GM20431 (cell line): ENCODE measurements around the gene CDC14B.

Experiments
- in situ Hi-C: fragments of 300-500 bp; cut with MseI, MboI; formaldehyde crosslinking; loops from one replicate; pipeline ENCODE4 v1.15.0; 2020; ENCODE audit warnings: low sequenced_read_pairs; ENCODE audit not compliant: unreplicated experiment

Gene CDC14B

GRCh38 chr9:96491880-96492525 is 127.6 kb downstream of the CDC14B start:
- in situ Hi-C loops, result no loop called here

GRCh38 chr9:96491079-96491879 is 128.4 kb downstream of the CDC14B start:
- in situ Hi-C loops, result no loop called here

- in situ Hi-C loops, result no loop called here
These were observed 129.0 kb downstream of the CDC14B start for GRCh38 chr9:96490534-96491078.

- in situ Hi-C loops, result no loop called here
These were observed 130.1 kb downstream of the CDC14B start for GRCh38 chr9:96489482-96489979.

- in situ Hi-C loops, result no loop called here
These were observed 131.7 kb downstream of the CDC14B start for GRCh38 chr9:96487949-96488348.

- in situ Hi-C loops, result no loop called here
These were observed 132.6 kb downstream of the CDC14B start for GRCh38 chr9:96487029-96487396.

GRCh38 chr9:96486386-96487028 is 133.1 kb downstream of the CDC14B start:
- in situ Hi-C loops, result no loop called here

- in situ Hi-C loops, result no loop called here
These were observed 134.4 kb downstream of the CDC14B start for GRCh38 chr9:96485280-96485679.

GRCh38 chr9:96484521-96484931 is 135.1 kb downstream of the CDC14B start:
- in situ Hi-C loops, result no loop called here

GRCh38 chr9:96483733-96484390 is 135.8 kb downstream of the CDC14B start:
- in situ Hi-C loops, result no loop called here

- in situ Hi-C loops, result no loop called here
These were observed 136.4 kb downstream of the CDC14B start for GRCh38 chr9:96483197-96483596.

GRCh38 chr9:96482476-96482875 is 137.2 kb downstream of the CDC14B start:
- in situ Hi-C loops, result no loop called here

GRCh38 chr9:96480736-96481135 is 138.9 kb downstream of the CDC14B start:
- in situ Hi-C loops, result no loop called here

GRCh38 chr9:96478829-96479371 is 140.7 kb downstream of the CDC14B start:
- in situ Hi-C loops, result no loop called here

GRCh38 chr9:96476591-96476990 is 143.1 kb downstream of the CDC14B start:
- in situ Hi-C loops, result no loop called here

GRCh38 chr9:96476013-96476412 is 143.6 kb downstream of the CDC14B start:
- in situ Hi-C loops, result no loop called here

- in situ Hi-C loops, result no loop called here
These were observed 151.9 kb downstream of the CDC14B start for GRCh38 chr9:96467784-96468183.

- in situ Hi-C loops, result no loop called here
These were observed 155.2 kb downstream of the CDC14B start for GRCh38 chr9:96464426-96464825.

GRCh38 chr9:96462541-96462940 is 157.1 kb downstream of the CDC14B start:
- in situ Hi-C loops, result no loop called here

GRCh38 chr9:96461336-96461735 is 158.3 kb downstream of the CDC14B start:
- in situ Hi-C loops, result no loop called here
